Measurements from ENCODE around the gene CLEC18C. TPM values are rescaled to one million over a fixed set of nuclear protein-coding genes. Genes with fewer than 3 reads are reported as not detected.
"Not testable (repeated sequence)": the region's sequence is repeated elsewhere in the genome, so short reads cannot be mapped to it uniquely, and the experiment has no call there.

Gene CLEC18C
- polyA plus RNA-seq, 4 donors = 0.70 to 72.2 (median 38.3) TPM

GRCh38 chr16:70158261-70158939, 15.2 kb upstream of the CLEC18C start:
- DNase-seq (ENCODE audit: low read depth in 4 of 4, low spot score in 3 of 4) = no peak

- DNase-seq (ENCODE audit: low read depth in 4 of 4, low spot score in 3 of 4) = no peak
These were observed 13.9 kb upstream of the CLEC18C start for GRCh38 chr16:70159355-70160348.

GRCh38 chr16:70160388-70160787, 13.2 kb upstream of the CLEC18C start:
- no peak for DNase-seq (ENCODE audit: low read depth in 4 of 4, low spot score in 3 of 4)

GRCh38 chr16:70160821-70161220, 12.8 kb upstream of the CLEC18C start:
- no peak for DNase-seq (ENCODE audit: low read depth in 4 of 4, low spot score in 3 of 4)

GRCh38 chr16:70161350-70161749, 12.2 kb upstream of the CLEC18C start:
- DNase-seq (ENCODE audit: low read depth in 4 of 4, low spot score in 3 of 4) = no peak

DNA sequence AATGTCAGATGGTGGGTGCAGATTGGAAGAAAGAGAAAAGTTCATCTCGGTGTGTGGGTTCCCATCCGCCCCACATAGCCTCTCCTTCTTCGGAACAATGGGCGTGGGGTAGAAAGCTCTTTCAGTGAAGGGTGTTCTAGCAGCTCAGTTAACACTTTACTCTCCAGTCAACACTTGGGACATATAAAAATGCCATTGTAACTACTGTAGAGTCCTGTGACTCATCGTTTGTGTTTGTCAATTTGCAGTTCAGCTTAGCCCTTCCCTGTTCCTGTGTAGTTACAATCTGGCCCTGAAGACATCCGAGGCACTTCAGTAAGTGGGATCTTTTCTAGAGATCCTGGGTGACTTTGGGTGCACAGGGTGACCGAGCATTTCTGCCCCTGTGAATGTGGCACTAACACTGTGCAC, 11.5 kb upstream of the CLEC18C start:
- no peak for DNase-seq (ENCODE audit: low read depth in 4 of 4, low spot score in 3 of 4)

DNA sequence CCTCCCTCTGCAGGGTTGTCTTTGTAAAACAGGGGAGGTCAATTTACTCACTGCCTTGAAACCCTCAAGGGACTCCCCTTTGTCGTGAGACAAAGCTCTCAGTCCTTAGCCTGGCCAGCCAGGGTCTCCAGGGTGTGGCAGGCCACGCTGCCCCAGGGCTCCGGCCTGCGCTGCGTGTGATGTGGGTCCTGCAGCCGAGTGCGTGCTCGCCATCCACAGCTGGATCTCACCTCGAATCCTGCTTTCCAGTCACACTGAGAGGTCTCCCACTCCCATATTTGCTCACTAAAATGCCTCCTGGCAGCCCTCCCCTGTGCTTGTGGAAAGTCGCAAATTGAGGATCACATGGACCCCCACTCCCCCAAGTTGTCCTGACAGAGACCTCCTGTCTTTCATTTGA, 10.0 kb upstream of the CLEC18C start:
- DNase-seq (ENCODE audit: low read depth in 4 of 4, low spot score in 3 of 4) = no peak

GRCh38 chr16:70166688-70167087, 6.9 kb upstream of the CLEC18C start:
- DNase-seq (ENCODE audit: low read depth in 4 of 4, low spot score in 3 of 4) = not testable (repeated sequence)

DNA sequence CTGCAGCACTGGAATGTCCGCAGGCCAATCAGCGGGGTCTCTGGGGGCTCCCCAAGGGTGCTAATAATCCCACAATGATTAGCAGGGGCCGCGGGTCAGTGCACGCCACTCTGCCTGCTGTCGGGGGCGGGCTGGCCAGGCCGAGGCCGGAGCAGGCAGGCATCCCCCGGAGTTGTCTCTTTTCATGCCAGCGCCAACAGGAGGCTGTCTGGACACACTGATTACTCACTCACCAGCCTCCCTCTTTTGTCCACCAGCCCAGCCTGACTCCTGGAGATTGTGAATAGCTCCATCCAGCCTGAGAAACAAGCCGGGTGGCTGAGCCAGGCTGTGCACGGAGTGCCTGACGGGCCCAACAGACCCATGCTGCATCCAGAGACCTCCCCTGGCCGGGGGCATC, 329 bp downstream of the CLEC18C start:
- DNase-seq (ENCODE audit: low read depth in 4 of 4, low spot score in 3 of 4) = not testable (repeated sequence)

DNA sequence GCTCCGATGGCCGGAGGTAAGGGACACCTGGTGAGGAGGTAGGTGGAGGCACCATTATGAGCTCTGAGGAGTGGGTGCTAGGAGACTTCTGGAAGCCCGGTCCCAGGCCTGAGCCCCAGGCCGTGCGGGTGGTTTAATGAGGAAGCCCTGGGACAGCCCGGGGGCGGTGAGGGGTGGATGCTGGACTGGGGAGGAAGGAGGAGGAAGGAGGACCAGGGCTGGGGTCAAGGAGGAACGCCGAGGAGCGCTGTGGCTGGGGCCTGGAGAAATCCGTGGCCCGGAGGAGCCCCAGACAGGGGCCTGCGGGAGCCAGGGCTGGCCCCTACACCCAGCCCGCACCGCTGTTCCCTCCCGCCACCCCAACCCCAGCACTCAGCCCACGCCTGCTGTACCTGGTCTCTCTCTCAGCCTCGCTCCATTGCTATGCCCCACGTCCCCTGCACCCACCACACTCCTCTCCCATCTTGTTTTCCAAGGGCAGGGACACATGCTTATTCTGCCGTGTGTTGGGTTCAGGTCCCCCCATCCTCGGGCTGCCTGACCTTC, 873 bp downstream of the CLEC18C start:
- DNase-seq (ENCODE audit: low read depth in 4 of 4, low spot score in 3 of 4) = not testable (repeated sequence)

DNA sequence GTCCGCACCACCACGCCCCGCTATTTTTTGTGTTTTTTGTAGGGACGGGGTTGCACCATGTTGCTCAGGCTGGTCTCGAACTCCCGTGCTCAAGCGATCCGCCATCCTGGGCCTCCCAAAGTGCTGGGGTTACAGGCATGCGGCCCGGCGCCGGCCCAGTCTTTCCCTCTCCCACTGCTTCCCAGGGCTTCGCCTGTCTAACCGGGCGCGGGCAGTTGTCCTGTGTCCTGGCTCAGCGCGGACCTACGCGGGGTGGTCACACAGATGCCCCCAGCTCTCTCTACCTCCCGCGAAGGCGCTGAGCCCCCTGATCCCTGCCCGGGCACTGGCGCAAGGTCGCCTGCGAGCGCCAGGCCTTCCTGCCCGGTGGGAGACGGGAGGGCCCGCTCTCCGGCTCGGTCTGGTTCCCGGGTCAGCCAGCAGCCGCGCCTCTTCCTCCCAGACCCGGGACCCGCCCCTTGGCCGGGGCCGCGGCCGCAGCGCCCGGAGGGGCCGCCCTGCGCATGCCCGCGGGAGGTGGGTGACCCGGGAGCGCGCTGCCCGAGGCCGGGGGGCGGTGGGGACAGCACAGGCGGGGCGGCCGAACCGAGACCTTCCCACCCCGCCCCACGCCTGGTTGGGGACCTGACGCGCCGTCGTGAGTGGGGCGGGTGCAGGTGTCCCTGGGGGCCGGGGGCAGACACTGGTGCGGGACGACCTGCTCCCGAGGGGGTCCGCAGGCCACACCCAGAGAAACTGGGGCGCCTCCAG, 14.4 kb downstream of the CLEC18C start:
- DNase-seq (ENCODE audit: low read depth in 4 of 4, low spot score in 3 of 4) = not testable (repeated sequence)

- DNase-seq (ENCODE audit: low read depth in 4 of 4, low spot score in 3 of 4) = not testable (repeated sequence)
These were observed 15.0 kb downstream of the CLEC18C start for GRCh38 chr16:70188608-70188915.

DNA sequence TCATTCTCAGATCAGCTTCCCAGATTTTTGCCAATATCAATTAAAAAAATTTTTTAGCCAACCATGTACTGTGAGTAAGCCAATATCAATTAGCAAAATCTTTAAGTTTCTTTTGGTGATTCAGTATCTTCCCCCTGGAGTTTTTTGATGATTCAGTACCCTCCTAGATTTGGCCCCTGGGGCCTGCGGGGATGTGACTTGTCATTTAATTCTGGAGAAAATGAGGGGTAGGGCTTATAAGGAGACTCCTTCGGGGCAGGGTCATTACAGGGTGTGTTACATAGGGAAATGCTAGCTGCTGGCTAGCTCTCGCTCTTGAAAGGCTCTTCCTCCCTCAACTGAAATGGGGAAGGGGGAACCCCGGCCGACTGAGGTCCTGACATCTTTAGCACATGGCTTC, 17.0 kb downstream of the CLEC18C start:
- DNase-seq (ENCODE audit: low read depth in 4 of 4, low spot score in 3 of 4) = not testable (repeated sequence)

- not testable (repeated sequence) for DNase-seq (ENCODE audit: low read depth in 4 of 4, low spot score in 3 of 4)
These were observed 23.2 kb downstream of the CLEC18C start for GRCh38 chr16:70196683-70197300.

- DNase-seq (ENCODE audit: low read depth in 4 of 4, low spot score in 3 of 4) = not testable (repeated sequence)
These were observed 24.0 kb downstream of the CLEC18C start for GRCh38 chr16:70197611-70198010.

GRCh38 chr16:70198230-70198629, 24.6 kb downstream of the CLEC18C start:
- not testable (repeated sequence) for DNase-seq (ENCODE audit: low read depth in 4 of 4, low spot score in 3 of 4)

DNA sequence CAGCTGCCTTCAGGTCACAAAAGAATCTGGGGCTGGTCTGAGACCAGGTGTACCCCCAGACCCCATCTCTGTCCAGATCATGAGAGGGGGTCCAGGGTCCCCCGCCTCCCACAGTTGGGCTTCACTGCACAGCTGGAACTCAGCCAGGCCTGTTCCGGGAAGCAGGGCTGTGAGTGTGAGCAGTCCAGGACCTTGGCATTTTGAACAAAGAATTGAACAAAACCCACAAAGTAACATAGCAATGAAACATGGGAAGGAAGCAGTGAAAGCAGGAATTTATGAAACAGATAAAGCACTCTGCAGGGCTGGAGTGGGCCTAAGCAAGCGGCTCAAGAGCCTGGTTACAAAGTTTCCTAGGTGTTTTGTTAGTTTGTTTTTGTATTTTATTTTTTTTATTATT, 25.1 kb downstream of the CLEC18C start:
- not testable (repeated sequence) for DNase-seq (ENCODE audit: low read depth in 4 of 4, low spot score in 3 of 4)

GRCh38 chr16:70199170-70199569, 25.6 kb downstream of the CLEC18C start:
- DNase-seq (ENCODE audit: low read depth in 4 of 4, low spot score in 3 of 4) = not testable (repeated sequence)

GRCh38 chr16:70200063-70200462, 26.5 kb downstream of the CLEC18C start:
- DNase-seq (ENCODE audit: low read depth in 4 of 4, low spot score in 3 of 4) = not testable (repeated sequence)

- not testable (repeated sequence) for DNase-seq (ENCODE audit: low read depth in 4 of 4, low spot score in 3 of 4)
These were observed 29.9 kb downstream of the CLEC18C start for GRCh38 chr16:70203508-70203907.
